Skeletal muscle tissue (tissue), 4 donors: ENCODE data around the gene SERP2. TPM values are rescaled to one million over a fixed set of nuclear protein-coding genes. Genes with fewer than 3 reads are reported as not detected.

Experiments
- H3K27ac ChIP-seq: one replicate; pipeline ENCODE4 v1.7.0; 2013; ENCODE audit warnings: mild to moderate bottlenecking, low read depth, low read length, inconsistent platforms
- H3K27me3 ChIP-seq, 3 donors: one replicate each; pipeline ENCODE4 v1.7.0; 2013; ENCODE audit warnings: low read length in 3 of 3; ENCODE audit not compliant: control insufficient read depth in 3 of 3, insufficient read depth in 3 of 3
- H3K36me3 ChIP-seq, 3 donors: one replicate each; pipeline ENCODE4 v1.7.0; 2013; ENCODE audit warnings: low read length in 3 of 3; ENCODE audit not compliant: control insufficient read depth in 3 of 3, insufficient read depth in 3 of 3
- H3K4me1 ChIP-seq, 3 donors: one replicate each; pipeline ENCODE4 v1.7.0; 2013; ENCODE audit warnings: low read length in 3 of 3, mild to moderate bottlenecking in 3 of 3; ENCODE audit not compliant: control insufficient read depth in 3 of 3, insufficient read depth in 3 of 3
- H3K4me3 ChIP-seq, 3 donors: one replicate each; pipeline ENCODE4 v1.7.0; 2013; ENCODE audit warnings: low read length in 3 of 3
- H3K9ac ChIP-seq, 3 donors: one replicate each; pipeline ENCODE4 v1.7.0; 2013; ENCODE audit warnings: low read length in 3 of 3, mild to moderate bottlenecking in 3 of 3, moderate library complexity in 2 of 3, low read depth in 1 of 3
- H3K9me3 ChIP-seq, 3 donors: one replicate each; pipeline ENCODE4 v1.7.0; 2013; ENCODE audit warnings: low read length in 3 of 3; ENCODE audit not compliant: control insufficient read depth in 3 of 3
- total RNA-seq: library from RNA; depleted of rRNA; stranded (reverse); fragments of >200 nt; gene quantifications from one replicate; pipeline ENCODE4 v1.2.3, GENCODE V29; 2014
- donor health status: Osteomylitis.

Gene SERP2
- total RNA-seq, 1 donor from 2014 or later: 5.7 TPM

GRCh38 chr13:44337581-44337980 is 36.0 kb upstream of the SERP2 start:
- peaks cover 0 to 3% (median 0%) of the 10 kb centered on the region in 3 donors for H3K9me3 ChIP-seq
- no peaks in the 10 kb centered on the region for H3K36me3 ChIP-seq
- H3K27me3 ChIP-seq: no peaks in the 10 kb centered on the region
- H3K4me1 ChIP-seq: peaks cover under 1 to 2% (median under 1%) of the 10 kb centered on the region in 3 donors
- H3K4me3 ChIP-seq: no peak overlapping the region
- no peak overlapping the region for H3K9ac ChIP-seq
- H3K27ac ChIP-seq: no peak overlapping the region

GRCh38 chr13:44340508-44340907 is 33.1 kb upstream of the SERP2 start:
- H3K27ac ChIP-seq: no peak overlapping the region
- no peaks in the 10 kb centered on the region for H3K27me3 ChIP-seq
- H3K4me3 ChIP-seq: no peak overlapping the region

GRCh38 chr13:44342741-44343140 is 30.9 kb upstream of the SERP2 start:
- Histone ChIP-seq H3K4me3 (no peak overlapping the region), H3K9me3 (peaks cover 0 to 3% (median 0%) of the 10 kb centered on the region in 3 donors), H3K36me3 (no peaks in the 10 kb centered on the region), H3K4me1 (no peaks in the 10 kb centered on the region), H3K27me3 (no peaks in the 10 kb centered on the region), H3K9ac (no peak overlapping the region), H3K27ac (no peak overlapping the region)

More at GRCh38 chr13:44340508-44340907, 33.1 kb upstream of the SERP2 start:
- H3K9me3 ChIP-seq: peaks cover 0 to 3% (median 0%) of the 10 kb centered on the region in 3 donors
- H3K4me1 ChIP-seq: no peaks in the 10 kb centered on the region
- no peak overlapping the region for H3K9ac ChIP-seq
- H3K36me3 ChIP-seq: no peaks in the 10 kb centered on the region

GRCh38 chr13:44346534-44346933 is 27.1 kb upstream of the SERP2 start:
- Histone ChIP-seq H3K27ac (no peak overlapping the region), H3K4me1 (no peaks in the 10 kb centered on the region), H3K27me3 (no peaks in the 10 kb centered on the region)

GRCh38 chr13:44347301-44347700 is 26.3 kb upstream of the SERP2 start:
- no peak overlapping the region for H3K27ac ChIP-seq
- H3K27me3 ChIP-seq: no peaks in the 10 kb centered on the region
- no peaks in the 10 kb centered on the region for H3K9me3 ChIP-seq
- H3K36me3 ChIP-seq: no peaks in the 10 kb centered on the region
- H3K9ac ChIP-seq: no peak overlapping the region
- no peaks in the 10 kb centered on the region for H3K4me1 ChIP-seq
- H3K4me3 ChIP-seq: no peak overlapping the region

More at GRCh38 chr13:44346534-44346933, 27.1 kb upstream of the SERP2 start:
- Histone ChIP-seq H3K36me3 (no peaks in the 10 kb centered on the region), H3K9me3 (no peaks in the 10 kb centered on the region), H3K4me3 (no peak overlapping the region), H3K9ac (no peak overlapping the region)

- Histone ChIP-seq H3K27ac (no peak overlapping the region), H3K9ac (no peak overlapping the region), H3K4me1 (no peaks in the 10 kb centered on the region), H3K9me3 (no peaks in the 10 kb centered on the region), H3K4me3 (no peak overlapping the region), H3K27me3 (no peaks in the 10 kb centered on the region), H3K36me3 (no peaks in the 10 kb centered on the region)
Observed at GRCh38 chr13:44347949-44348348, 25.7 kb upstream of the SERP2 start.

- no peak overlapping the region for H3K9ac ChIP-seq
- H3K4me3 ChIP-seq: no peak overlapping the region
- no peaks in the 10 kb centered on the region for H3K36me3 ChIP-seq
- H3K27me3 ChIP-seq: no peaks in the 10 kb centered on the region
- H3K9me3 ChIP-seq: no peaks in the 10 kb centered on the region
- no peak overlapping the region for H3K27ac ChIP-seq
- no peaks in the 10 kb centered on the region for H3K4me1 ChIP-seq
Observed at GRCh38 chr13:44350775-44351504, 22.7 kb upstream of the SERP2 start.

GRCh38 chr13:44351505-44351854 is 22.1 kb upstream of the SERP2 start:
- Histone ChIP-seq H3K9me3 (no peaks in the 10 kb centered on the region), H3K9ac (no peak overlapping the region), H3K4me3 (no peak overlapping the region), H3K4me1 (no peaks in the 10 kb centered on the region), H3K27me3 (no peaks in the 10 kb centered on the region), H3K36me3 (no peaks in the 10 kb centered on the region), H3K27ac (no peak overlapping the region)

- Histone ChIP-seq H3K27me3 (no peaks in the 10 kb centered on the region), H3K9me3 (no peaks in the 10 kb centered on the region), H3K4me1 (no peaks in the 10 kb centered on the region), H3K4me3 (no peak overlapping the region), H3K9ac (no peak overlapping the region), H3K36me3 (no peaks in the 10 kb centered on the region), H3K27ac (no peak overlapping the region)
Observed at GRCh38 chr13:44352202-44352601, 21.4 kb upstream of the SERP2 start.

GRCh38 chr13:44352671-44353070 is 21.0 kb upstream of the SERP2 start:
- H3K9ac ChIP-seq: no peak overlapping the region
- no peaks in the 10 kb centered on the region for H3K36me3 ChIP-seq
- no peaks in the 10 kb centered on the region for H3K4me1 ChIP-seq
- H3K27me3 ChIP-seq: no peaks in the 10 kb centered on the region
- no peak overlapping the region for H3K4me3 ChIP-seq
- no peaks in the 10 kb centered on the region for H3K9me3 ChIP-seq
- no peak overlapping the region for H3K27ac ChIP-seq
